Activated CD8-positive, alpha-beta memory T cell treated with anti-CD3 and anti-CD28 coated beads, Interleukin-2, amount 50 U/mL, for 24 hours (primary cell): Measurements from ENCODE around the gene KRTAP4-8.
"Not testable (repeated sequence)": the region's sequence is repeated elsewhere in the genome, so short reads cannot be mapped to it uniquely, and the experiment has no call there.

ENCODE experiments used
- DNase-seq: peaks from one replicate; pipeline ENCODE4 v3.0.0-alpha.2; 2020; ENCODE audit errors: extremely low read depth

Gene KRTAP4-8

DNA sequence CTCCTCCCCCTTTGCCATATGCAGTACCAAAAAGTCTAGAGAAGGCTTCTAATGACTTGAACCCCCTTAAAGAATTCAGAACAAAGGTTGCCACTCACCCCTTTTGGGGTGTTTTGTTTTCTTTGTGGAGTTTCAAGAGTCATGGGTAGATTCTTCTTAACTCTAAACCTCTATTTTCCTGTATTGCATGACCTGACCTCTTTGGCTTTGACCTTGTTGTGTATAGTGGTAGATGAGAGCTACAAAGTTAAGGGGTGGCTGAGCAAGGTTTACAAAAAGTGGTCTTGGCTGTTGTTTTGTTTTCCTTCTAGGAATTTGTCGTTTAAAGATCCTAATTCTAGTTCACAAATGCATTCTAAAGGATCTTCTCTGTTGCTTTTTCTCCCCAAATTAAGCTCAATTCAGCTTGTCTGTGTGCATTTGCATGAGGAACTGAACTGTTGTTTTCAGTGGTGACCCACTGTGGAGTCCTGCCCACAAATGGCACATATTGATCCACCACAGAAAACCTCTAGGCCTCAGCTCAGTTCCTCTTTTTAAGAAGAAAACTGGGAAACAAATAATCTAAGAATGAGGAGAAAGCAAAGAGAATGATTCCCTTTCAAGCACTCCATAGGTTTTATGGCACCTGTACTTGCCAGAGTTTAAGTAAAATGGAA is 10.9 kb upstream of the KRTAP4-8 start:
- not testable (repeated sequence) for DNase-seq

DNA sequence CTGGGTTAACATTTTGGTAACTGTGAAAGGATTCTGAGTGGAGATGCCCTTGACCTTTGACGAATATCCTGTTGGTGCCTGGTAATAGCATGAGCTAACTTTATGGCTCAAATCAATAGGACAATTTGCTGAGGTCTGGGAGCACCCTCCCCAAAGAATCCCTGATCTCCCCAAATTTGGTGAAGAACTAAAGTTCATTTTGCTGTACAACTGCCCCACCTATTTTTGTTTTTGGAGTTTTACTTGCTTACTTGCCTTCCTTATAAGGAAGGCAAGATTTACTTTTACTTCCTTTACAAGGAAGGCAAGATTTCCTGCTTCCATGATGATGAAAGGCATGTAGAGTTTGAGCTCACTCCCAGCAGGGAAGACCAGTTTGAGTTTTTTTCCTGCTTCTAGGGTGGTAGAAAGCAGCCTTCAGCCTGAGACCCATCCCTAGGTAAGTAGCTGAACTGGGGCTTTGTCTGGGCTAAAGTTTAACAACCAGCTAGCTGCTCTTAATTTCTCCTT is 10.1 kb upstream of the KRTAP4-8 start:
- no peak for DNase-seq

DNA sequence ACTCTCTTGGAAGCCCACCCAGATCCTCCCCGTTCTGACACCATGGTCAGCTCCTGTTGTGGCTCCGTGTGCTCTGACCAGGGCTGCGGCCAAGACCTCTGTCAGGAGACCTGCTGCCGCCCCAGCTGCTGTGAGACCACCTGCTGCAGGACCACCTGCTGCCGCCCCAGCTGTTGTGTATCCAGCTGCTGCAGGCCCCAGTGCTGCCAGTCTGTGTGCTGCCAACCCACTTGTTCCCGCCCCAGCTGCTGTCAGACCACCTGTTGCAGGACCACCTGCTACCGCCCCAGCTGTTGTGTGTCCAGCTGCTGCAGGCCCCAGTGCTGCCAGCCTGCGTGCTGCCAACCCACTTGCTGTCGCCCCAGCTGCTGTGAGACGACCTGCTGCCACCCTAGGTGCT is 7.4 kb upstream of the KRTAP4-8 start, which contains the start of gene KRTAP4-9:
TSS of gene KRTAP4-9 (plus strand) at position 43 of the 400 bp plus-strand sequence. CDS start at position 43, 0 bp downstream.
- DNase-seq, result not testable (repeated sequence)

DNA sequence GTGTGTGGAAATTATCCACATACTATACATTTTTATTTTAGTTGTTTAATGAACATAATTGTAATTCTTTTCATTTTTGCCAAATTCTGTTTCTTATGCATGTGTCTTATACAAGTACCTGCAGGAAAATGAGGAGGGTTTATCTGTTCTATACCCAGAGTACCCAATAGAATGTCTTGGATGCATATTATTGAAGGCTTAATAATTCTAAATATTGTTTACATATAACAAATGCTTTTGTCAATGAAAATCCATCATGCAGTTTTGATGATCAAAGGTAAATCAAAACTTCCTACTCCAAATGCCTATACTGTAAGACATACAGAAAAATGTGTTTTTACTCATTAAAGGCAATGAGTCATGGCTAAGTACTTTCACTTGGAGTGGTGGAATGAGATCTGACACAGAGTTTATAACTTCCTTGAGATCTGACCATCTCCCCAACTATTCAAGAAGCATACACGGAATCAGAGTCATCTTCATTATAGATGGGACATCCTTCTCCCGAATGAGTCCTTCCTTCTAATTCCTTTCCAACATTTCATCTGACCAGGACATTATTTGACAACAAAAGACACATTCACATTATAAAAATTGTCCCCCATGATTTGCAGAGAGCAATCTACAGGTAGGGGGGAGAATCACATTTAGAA is 6.6 kb upstream of the KRTAP4-8 start:
- not testable (repeated sequence) for DNase-seq

DNA sequence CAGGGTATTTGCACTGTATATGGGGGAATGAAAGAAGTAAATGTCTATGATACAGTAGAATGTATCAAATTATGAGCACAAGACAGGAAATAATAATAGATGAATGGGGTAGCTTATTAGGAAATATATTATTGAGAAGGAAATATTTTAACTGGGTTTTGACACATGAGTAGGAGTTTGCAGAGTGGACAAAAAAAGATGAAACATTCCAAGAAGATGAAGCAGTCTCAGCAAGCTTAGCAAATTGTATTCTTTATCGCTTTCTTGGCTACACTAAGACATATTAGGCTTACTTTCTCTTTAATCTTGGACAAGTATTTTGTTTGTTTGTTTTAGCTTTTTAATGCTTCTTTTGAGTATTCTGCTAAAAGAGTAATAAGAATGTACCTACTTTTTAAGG is 6.0 kb upstream of the KRTAP4-8 start:
- no peak for DNase-seq

DNA sequence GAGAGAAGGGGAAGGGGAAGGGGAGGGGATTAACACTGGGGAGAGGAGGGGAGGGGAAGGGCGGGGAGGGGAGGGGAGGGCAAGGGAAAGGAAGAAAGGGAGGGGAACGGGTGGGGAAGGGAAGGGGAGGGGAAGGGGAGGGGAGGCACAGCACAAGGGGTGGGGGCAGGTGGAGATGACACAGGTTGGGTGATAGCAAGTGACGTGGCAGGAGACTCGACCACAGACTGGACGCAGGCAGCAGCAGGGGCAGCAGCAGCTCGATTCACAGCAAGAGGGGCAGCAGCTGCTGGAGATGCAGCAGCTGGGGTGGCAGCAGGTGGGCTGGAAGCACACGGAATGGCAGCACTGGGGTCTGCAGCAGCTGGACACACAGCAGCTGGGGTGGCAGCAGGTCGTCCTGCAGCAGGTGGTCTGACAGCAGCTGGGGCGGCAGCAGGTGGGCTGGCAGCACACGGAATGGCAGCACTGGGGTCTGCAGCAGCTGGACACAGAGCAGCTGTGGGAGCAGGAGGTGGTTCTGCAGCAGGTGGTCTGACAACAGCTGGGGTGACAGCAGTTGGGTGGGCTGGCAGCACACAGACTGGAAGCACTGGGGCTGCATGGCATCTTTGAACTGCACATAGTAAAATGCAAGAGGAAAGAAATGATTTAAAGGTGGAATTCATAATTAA is 3.8 kb upstream of the KRTAP4-8 start, which contains the start of gene KRTAP4-16:
TSS of gene KRTAP4-16 (minus strand) at position 624 of the 674 bp plus-strand sequence. CDS start at position 624, 0 bp downstream.
- DNase-seq, result no peak

DNA sequence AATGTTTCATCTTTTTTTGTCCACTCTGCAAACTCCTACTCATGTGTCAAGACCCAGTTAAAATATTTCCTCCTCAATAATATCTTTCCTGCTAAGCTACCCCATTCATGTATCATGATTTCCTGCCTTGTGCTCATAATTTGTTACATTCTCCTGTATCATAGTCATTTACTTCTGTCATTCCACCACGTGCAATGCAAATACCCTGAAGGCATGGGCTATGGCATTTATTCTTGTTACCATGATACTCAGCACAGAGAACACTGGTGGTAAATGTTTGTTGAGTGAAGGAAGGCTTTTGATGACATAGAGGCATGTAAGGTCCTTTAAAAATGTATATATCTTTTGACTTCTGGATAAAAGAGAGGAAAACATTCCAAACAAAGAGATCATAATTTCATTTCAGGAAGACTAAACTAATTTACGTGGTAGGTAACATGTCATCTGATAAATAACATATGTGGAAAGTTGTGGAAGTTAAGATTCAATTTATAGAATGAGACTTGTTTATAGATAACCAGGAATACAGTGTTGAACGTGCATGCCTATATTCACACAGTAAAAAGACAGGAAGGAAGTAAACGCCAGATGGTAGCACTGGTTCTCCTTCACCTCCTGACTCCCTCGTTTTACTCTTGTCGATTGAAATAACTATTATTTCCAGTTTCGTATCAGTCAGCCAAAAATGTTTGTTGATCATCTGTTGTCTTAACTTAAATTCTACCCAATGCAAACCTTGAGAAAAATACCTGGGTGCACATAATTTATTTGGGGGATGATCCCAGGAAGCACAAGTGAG is 1.9 kb upstream of the KRTAP4-8 start:
- DNase-seq, result not testable (repeated sequence)

DNA sequence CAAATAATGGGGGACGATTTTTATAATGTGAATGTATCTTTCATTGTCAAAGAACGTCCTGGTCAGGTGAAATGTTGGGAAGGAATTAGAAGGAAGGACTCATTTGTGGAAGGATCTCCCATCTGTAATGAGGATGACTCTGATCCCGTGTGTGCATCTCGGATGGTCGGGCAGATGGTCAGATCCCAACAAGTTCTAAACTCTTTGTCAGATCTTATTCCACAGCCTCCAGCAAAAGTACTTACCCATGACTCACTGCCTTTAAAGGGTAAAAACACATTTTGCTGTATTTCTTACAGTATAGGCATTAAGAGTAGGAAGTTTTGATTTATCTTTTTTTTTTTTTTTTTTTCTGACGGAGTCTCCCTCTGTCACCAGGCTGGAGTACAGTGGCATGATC is 539 bp upstream of the KRTAP4-8 start:
- no peak for DNase-seq

DNA sequence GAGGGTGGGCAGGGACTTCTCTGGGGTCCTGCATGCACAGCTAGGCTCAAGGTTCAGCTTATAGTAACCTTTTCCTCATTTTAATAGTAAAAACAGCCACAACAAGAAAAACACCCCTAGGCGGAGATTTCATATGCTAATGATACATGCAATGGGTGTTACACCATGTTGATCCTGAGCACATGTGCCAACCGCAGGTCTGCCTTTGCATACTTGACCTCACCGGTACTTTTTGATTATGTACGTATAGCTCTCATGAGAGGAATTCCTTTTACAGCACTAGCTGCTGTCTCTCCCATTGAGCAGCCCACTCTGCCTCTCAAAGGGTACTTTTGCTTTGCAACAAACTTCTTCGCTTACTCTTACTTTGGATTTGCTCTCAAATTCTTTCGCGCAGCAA is 1.9 kb downstream of the KRTAP4-8 start:
- no peak for DNase-seq

DNA sequence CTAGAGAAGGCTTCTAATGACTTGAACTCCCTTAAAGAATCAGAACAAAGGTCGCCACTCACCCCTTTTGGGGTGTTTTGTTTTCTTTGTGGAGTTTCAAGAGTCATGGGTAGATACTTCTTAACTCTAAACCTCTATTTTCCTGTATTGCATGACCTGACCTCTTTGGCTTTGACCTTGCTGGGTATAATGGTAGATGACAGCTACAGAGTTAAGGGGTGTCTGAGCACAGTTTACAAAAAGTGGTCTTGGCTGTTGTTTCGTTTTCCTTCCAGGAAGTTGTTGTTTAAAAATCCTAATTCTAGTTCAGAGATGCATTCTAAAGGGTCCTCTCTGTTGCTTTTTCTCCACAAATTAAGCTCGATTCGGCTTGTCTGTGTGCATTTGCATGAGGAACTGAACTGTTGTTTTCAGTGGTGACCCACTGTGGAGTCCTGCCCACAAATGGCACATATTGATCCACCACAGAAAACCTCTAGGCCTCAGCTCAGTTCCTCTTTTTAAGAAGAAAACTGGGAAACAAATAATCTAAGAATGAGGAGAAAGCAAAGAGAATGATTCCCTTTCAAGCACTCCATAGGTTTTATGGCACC is 9.1 kb downstream of the KRTAP4-8 start:
- DNase-seq, result not testable (repeated sequence)

DNA sequence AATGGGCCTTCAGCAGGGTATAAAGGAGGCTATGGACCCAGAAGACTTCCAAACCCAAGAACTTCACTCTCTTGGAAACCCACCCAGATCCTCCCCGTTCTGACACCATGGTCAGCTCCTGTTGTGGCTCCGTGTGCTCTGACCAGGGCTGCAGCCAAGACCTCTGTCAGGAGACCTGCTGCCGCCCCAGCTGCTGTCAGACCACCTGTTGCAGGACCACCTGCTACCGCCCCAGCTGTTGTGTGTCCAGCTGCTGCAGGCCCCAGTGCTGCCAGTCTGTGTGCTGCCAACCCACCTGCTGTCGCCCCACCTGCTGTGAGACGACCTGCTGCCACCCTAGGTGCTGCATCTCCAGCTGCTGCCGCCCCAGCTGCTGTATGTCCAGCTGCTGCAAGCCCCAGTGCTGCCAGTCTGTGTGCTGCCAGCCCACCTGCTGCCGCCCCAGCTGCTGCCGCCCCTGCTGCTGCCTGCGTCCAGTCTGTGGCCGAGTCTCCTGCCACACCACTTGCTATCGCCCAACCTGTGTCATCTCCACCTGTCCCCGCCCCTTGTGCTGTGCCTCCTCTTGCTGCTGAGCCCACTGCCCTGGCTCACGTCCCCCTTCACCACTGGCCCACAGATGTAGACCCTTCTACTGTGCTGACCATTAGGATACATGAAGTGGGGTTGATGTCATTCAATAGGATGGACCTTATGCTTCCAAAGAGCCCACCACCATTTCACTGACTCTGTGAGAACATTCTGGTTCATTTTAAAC is 13.7 kb downstream of the KRTAP4-8 start, which contains the start of gene KRTAP4-7:
TSS of gene KRTAP4-7 (plus strand) at position 51 of the 757 bp plus-strand sequence. CDS start at position 108, 57 bp downstream.
- DNase-seq, result not testable (repeated sequence)

DNA sequence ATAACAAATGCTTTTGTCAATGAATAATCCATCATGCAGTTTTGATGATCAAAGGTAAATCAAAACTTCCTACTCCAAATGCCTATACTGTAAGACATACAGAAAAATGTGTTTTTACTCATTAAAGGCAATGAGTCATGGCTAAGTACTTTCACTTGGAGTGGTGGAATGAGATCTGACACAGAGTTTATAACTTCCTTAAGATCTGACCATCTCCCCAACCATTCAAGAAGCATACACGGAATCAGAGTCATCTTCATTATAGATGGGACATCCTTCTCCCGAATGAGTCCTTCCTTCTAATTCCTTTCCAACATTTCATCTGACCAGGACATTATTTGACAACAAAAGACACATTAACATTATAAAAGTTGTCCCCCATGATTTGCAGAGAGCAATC is 14.5 kb downstream of the KRTAP4-8 start:
- DNase-seq, result not testable (repeated sequence)

DNA sequence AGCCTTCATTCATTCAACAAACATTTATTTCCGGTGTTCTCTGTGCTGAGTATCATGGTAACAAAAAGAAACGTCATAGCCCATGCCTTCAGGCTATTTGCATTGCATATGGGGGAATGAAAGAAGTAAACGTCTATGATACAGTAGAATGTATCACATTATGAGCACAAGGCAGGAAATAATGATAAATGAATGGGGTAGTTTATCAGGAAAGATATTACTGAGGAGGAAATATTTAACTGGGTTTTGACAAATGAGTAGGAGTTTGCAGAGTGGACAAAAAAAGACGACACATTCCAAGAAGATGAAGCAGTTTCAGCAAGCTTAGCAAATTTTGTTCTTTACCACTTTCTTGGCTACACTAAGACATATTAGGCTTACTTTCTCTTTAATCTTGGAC is 15.3 kb downstream of the KRTAP4-8 start:
- no peak for DNase-seq

DNA sequence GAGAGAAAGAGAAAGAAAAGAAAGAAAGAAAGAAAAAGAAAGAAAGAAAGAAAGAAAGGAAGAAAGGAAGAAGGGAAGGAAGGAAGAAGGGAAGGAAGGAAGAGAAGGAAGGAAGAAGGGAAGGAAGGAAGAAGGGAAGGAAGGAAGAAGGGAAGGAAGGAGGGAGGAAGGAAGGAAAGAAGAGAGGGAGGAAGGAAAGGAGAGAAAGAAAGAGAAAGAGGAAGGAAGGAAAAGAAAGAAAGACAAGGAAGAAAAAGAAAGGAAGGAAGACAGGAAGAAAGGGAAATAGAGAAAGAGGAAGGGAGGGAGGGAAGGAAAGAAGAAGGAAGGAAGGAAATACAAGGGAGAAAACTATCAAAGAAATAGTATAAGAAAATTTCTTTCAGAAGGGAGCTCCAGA is 21.2 kb downstream of the KRTAP4-8 start:
- DNase-seq, result no peak

DNA sequence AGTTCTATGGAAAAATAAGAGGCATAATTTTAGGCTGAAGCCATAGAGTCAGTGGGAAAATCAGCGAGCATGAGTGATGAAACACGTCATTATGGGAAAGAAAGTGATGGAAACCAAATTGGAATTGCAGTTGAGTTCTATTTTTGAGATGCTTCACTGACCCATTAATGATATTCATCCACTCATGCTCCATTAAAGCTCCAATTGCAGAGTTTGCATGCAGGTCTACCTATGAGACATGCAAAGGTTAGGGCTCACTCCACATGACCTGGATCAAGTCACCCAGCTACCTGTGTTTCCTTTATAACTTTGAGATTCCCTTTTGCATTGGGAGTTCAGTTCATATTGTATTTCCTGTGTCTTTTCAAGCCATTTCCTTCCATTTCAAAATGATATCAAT is 24.3 kb downstream of the KRTAP4-8 start:
- no peak for DNase-seq

DNA sequence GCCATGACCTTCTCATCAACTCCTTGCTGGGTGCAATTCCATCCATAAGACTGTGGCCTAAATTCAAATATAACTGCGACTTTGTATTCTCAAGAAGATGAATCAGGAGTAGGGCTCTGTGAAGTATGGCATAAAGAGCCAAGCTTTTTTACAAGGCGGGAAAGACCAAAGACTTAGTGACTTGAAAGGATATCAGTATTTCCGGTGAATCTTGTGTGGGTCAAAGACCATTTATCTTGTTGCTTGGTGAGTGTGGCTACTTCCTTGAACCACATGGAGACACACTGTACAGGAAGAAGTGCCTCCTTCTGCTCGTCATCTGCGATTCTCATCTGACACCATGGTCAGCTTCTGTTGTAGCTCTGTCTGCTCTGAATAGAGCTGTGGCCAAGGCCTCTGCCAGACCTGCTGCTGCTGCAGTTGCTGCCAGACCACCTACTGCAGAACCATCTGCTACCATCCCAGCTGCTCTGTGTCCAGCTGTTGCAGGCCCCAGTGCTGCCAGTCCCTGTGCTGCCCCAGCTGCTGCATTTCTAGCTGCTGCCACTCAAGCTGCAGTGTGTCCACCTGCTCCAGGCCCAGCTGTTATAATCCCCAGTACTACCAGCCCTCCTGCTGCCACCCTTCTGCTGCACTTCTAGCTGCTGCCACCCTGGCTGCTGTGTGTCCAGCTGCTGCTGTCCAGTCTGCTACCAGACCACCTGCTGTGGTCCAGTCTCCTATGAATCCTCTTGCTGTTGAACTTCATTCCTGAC is 26.2 kb downstream of the KRTAP4-8 start:
- no peak for DNase-seq

DNA sequence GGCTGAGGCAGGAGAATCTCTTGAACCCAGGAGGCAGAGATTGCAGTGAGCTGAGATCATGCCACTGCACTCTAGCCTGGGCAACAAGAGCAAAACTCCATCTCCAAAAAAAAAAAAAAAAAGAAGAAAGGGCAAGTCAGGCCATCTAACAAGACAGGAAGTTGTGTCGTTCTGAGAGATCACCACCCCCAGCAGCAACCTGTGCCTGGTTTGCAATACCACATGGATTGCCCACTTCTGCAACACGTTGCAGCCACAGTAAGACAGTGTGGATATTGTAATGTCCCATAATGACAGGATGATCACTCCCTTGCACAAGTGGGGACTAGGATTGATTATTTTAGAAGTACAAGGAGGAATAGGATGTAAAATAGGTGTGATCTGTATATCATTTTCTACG is 28.9 kb downstream of the KRTAP4-8 start:
- no peak for DNase-seq

DNA sequence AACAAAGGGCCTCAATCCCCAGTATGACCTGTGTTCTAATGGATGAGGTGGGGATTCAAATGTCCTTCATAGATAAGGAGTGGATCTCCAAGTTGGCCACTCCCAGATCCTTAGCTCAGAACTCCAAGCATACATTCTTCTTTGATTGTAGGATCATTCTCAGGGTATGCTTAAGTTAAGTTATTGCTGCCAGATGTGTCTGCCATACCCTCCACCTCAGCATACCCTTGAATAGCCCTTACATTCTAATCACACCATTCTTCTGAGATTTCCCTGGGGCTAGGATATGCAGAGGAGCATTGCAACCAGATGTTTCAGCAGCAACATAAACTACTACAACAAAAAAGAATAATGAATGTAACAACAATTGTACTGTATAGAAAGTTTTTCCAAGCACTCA is 30.7 kb downstream of the KRTAP4-8 start:
- no peak for DNase-seq

DNA sequence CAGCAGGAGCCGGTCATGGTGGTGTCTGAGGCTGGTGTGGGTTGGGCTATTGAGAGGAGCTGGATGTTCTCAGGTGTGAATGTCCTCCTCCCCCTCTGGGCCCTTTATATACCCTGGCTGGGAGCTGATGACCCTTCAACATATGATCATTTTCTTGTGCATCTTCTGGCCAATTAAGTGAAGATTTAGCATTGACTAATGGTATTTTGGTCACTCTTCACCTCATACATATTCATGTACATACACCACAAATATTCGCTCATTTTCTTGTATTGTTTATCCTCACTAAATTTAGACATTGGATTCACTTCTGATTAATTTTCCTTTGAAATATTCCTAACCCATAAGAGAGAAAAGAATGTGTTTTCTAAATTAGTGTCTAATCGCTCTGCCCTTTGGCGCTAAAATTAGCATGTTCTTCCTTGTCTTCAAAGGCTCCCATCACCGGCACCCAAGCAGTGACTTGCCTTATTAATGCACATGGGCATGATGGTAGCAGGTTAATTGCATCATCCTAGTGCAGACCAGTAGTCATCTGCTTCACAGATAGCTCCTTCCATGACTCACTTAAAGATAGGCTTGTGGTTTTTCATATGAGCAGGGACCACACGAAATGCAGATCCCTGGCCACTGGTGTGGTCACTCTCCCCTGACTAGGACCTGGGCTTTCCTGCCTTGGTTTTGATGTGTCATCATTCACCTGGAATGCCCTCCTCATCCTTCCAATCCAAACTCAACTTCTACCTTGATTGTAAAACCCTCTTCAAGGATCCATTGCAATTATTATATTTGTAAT is 31.9 kb downstream of the KRTAP4-8 start, which contains the start of gene KRTAP2-4:
TSS of gene KRTAP2-4 (minus strand) at position 51 of the 796 bp plus-strand sequence. CDS start at position 17, 34 bp downstream.
- DNase-seq, result no peak
